ENCODE results near the gene KRTAP12-3. TPM values are rescaled to one million over a fixed set of nuclear protein-coding genes. Genes with fewer than 3 reads are reported as not detected.
"Not testable (repeated sequence)": the region's sequence is repeated elsewhere in the genome, so short reads cannot be mapped to it uniquely, and the experiment has no call there.

The KRTAP12-3 gene
- polyA plus RNA-seq, result not detected

GRCh38 chr21:44657635-44658540 is at the start of gene KRTAP12-3:
KRTAP12-3 (plus strand) TSS chr21:44657932; CDS start chr21:44657980, 48 bp downstream.
- no peak within 1 kb of the TSS for H3K27ac ChIP-seq (ENCODE audit: low read depth, low read length)
- WGBS, 3 donors, result 62 to 68% (median 68%) methylated on average over 26 of the region's 26 CpGs

GRCh38 chr21:44609193-44609592 is 48.5 kb upstream of the KRTAP12-3 start:
- H3K27ac ChIP-seq (ENCODE audit: low read depth, low read length), result no peak overlapping the region

GRCh38 chr21:44610157-44610843 is 47.4 kb upstream of the KRTAP12-3 start:
- WGBS, 3 donors, result 91 to 96% (median 93%) methylated on average over 7 of the region's 7 CpGs
- H3K27ac ChIP-seq (ENCODE audit: low read depth, low read length), result not testable (repeated sequence)

- H3K27ac ChIP-seq (ENCODE audit: low read depth, low read length), result no peak overlapping the region
- 82 to 85% (median 85%) methylated on average over 4 of the region's 4 CpGs for WGBS, 3 donors
Measured at GRCh38 chr21:44611551-44611950, 46.2 kb upstream of the KRTAP12-3 start.

GRCh38 chr21:44612029-44612486 is 45.7 kb upstream of the KRTAP12-3 start, which contains the start of gene KRTAP10-8:
KRTAP10-8 (plus strand) TSS chr21:44612079; CDS start chr21:44612101, 22 bp downstream.
- no peak within 1 kb of the TSS for H3K27ac ChIP-seq (ENCODE audit: low read depth, low read length)
- 82 to 86% (median 84%) methylated on average over 8 of the region's 8 CpGs for WGBS, 3 donors

GRCh38 chr21:44612669-44613229 is 45.0 kb upstream of the KRTAP12-3 start:
- H3K27ac ChIP-seq (ENCODE audit: low read depth, low read length), result no peak overlapping the region
- WGBS, 3 donors, result 74 to 88% (median 79%) methylated on average over 12 to 13 of the region's 13 CpGs

- H3K27ac ChIP-seq (ENCODE audit: low read depth, low read length), result no peak overlapping the region
Measured at GRCh38 chr21:44613386-44614155, 44.2 kb upstream of the KRTAP12-3 start.

GRCh38 chr21:44614161-44614631 is 43.5 kb upstream of the KRTAP12-3 start:
- no peak overlapping the region for H3K27ac ChIP-seq (ENCODE audit: low read depth, low read length)
- 72 to 86% (median 83%) methylated on average over 20 of the region's 20 CpGs for WGBS, 3 donors

More at GRCh38 chr21:44613386-44614155, 44.2 kb upstream of the KRTAP12-3 start:
- WGBS, 3 donors, result 73 to 89% (median 85%) methylated on average over 25 to 26 of the region's 26 CpGs

- no peak overlapping the region for H3K27ac ChIP-seq (ENCODE audit: low read depth, low read length)
- WGBS, 3 donors, result 81 to 88% (median 86%) methylated on average over 28 of the region's 28 CpGs
Measured at GRCh38 chr21:44614961-44615391, 42.8 kb upstream of the KRTAP12-3 start.

- H3K27ac ChIP-seq (ENCODE audit: low read depth, low read length), result no peak overlapping the region
Measured at GRCh38 chr21:44615466-44615865, 42.3 kb upstream of the KRTAP12-3 start.

GRCh38 chr21:44615911-44616590 is 41.7 kb upstream of the KRTAP12-3 start:
- 58 to 80% (median 77%) methylated on average over 17 of the region's 17 CpGs for WGBS, 3 donors
- H3K27ac ChIP-seq (ENCODE audit: low read depth, low read length), result no peak overlapping the region

More at GRCh38 chr21:44615466-44615865, 42.3 kb upstream of the KRTAP12-3 start:
- 58 to 79% (median 78%) methylated on average over 8 of the region's 8 CpGs for WGBS, 3 donors

GRCh38 chr21:44616591-44616926 is 41.2 kb upstream of the KRTAP12-3 start:
- 69 to 85% (median 80%) methylated on average over 16 of the region's 16 CpGs for WGBS, 3 donors
- H3K27ac ChIP-seq (ENCODE audit: low read depth, low read length), result no peak overlapping the region

- 49 to 63% (median 60%) methylated on average over 8 of the region's 8 CpGs for WGBS, 3 donors
- H3K27ac ChIP-seq (ENCODE audit: low read depth, low read length), result no peak overlapping the region
Measured at GRCh38 chr21:44617071-44617501, 40.6 kb upstream of the KRTAP12-3 start.

GRCh38 chr21:44618504-44618903 is 39.2 kb upstream of the KRTAP12-3 start:
- no peak overlapping the region for H3K27ac ChIP-seq (ENCODE audit: low read depth, low read length)
- 8 to 27% (median 17%) methylated on average over 4 of the region's 4 CpGs for WGBS, 3 donors

GRCh38 chr21:44618909-44619308 is 38.8 kb upstream of the KRTAP12-3 start:
- 34 to 68% (median 50%) methylated on average over 3 of the region's 3 CpGs for WGBS, 3 donors
- H3K27ac ChIP-seq (ENCODE audit: low read depth, low read length), result no peak overlapping the region

- H3K27ac ChIP-seq (ENCODE audit: low read depth, low read length), result no peak overlapping the region
- 77 to 88% (median 87%) methylated on average over 6 of the region's 6 CpGs for WGBS, 3 donors
Measured at GRCh38 chr21:44619886-44620285, 37.8 kb upstream of the KRTAP12-3 start.

- no peak overlapping the region for H3K27ac ChIP-seq (ENCODE audit: low read depth, low read length)
Measured at GRCh38 chr21:44623575-44623974, 34.2 kb upstream of the KRTAP12-3 start.

- no peak overlapping the region for H3K27ac ChIP-seq (ENCODE audit: low read depth, low read length)
- 85 to 89% (median 86%) methylated on average over 7 of the region's 7 CpGs for WGBS, 3 donors
Measured at GRCh38 chr21:44625756-44626155, 32.0 kb upstream of the KRTAP12-3 start.
